ENCODE results near the gene KCNQ1.

GRCh38 chr11:2827256-2827655 lies 382.4 kb downstream of the KCNQ1 start:
- TF ChIP-seq POLR2A (IDR thresholded peaks at IDR 0.05), result no peak
- TF ChIP-seq, protein P1, sequence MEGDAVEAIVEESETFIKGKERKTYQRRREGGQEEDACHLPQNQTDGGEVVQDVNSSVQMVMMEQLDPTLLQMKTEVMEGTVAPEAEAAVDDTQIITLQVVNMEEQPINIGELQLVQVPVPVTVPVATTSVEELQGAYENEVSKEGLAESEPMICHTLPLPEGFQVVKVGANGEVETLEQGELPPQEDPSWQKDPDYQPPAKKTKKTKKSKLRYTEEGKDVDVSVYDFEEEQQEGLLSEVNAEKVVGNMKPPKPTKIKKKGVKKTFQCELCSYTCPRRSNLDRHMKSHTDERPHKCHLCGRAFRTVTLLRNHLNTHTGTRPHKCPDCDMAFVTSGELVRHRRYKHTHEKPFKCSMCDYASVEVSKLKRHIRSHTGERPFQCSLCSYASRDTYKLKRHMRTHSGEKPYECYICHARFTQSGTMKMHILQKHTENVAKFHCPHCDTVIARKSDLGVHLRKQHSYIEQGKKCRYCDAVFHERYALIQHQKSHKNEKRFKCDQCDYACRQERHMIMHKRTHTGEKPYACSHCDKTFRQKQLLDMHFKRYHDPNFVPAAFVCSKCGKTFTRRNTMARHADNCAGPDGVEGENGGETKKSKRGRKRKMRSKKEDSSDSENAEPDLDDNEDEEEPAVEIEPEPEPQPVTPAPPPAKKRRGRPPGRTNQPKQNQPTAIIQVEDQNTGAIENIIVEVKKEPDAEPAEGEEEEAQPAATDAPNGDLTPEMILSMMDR (IDR thresholded peaks at IDR 0.05), result no peak

Measured in lower leg skin (tissue), 3 donors.